GM12864 (cell line): ENCODE results near the gene RAB36.

Source experiments
- DNase-seq: peaks from one replicate; pipeline ENCODE4 v3.0.0-alpha.2; 2011; ENCODE audit warnings: low read depth
- H3K4me3 ChIP-seq: 2 replicates; pipeline ENCODE4 v1.5.1; 2011; ENCODE audit warnings: mild to moderate bottlenecking, low read depth, low read length, control low read depth
- TF ChIP-seq, protein P1 (sequence below): IDR thresholded peaks from 2 replicates; pipeline ENCODE4 v1.5.1; 2011; ENCODE audit warnings: low read depth, mild to moderate bottlenecking, moderate library complexity, low read length, control low read depth, inconsistent platforms; ENCODE audit errors: missing control alignments

The RAB36 gene

DNA sequence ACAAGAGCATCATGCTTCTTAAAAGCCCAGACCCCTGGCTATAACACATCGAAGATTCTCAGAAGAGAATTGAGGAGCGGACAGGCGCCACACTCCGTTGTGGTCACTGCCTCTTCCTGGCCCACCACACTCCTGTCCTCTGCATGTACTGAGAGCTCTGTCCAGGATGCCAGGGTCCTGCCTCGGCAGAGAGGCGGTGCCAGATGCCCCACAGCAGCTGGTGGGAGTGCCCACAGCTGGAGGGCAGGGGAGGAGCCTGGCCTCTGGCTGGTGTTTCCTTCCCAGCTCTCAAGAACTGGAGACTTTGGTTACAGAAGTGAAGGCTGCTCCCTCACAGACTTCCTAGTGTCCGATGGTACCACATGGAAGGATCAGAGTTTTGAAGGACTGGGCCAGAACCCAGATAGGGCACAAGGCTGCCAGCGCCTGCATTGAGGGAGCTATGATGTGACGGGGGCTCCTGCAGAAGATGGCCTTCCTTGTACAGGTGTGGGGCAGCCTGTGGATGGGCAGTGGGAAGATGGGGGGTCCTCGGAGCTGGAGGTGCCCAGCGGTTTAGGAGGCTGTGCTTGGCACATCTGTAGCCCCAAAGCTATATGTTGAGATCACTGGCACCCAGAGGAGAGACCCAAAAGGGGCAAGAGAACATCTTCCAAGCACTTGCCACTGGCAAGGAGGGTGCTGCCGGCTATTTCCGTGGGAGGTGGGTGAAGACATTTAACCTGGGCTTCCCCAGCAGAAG lies 22.9 kb upstream of the RAB36 start:
- DNase-seq, result no peak
- H3K4me3 ChIP-seq, result no peak overlapping the region
- TF ChIP-seq, protein P1, sequence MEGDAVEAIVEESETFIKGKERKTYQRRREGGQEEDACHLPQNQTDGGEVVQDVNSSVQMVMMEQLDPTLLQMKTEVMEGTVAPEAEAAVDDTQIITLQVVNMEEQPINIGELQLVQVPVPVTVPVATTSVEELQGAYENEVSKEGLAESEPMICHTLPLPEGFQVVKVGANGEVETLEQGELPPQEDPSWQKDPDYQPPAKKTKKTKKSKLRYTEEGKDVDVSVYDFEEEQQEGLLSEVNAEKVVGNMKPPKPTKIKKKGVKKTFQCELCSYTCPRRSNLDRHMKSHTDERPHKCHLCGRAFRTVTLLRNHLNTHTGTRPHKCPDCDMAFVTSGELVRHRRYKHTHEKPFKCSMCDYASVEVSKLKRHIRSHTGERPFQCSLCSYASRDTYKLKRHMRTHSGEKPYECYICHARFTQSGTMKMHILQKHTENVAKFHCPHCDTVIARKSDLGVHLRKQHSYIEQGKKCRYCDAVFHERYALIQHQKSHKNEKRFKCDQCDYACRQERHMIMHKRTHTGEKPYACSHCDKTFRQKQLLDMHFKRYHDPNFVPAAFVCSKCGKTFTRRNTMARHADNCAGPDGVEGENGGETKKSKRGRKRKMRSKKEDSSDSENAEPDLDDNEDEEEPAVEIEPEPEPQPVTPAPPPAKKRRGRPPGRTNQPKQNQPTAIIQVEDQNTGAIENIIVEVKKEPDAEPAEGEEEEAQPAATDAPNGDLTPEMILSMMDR, result no peak

- TF ChIP-seq, protein P1, result no peak
- DNase-seq, result no peak
- no peak overlapping the region for H3K4me3 ChIP-seq
Observed at GRCh38 chr22:23122992-23123803, 22.1 kb upstream of the RAB36 start.

GRCh38 chr22:23123804-23124254 lies 21.4 kb upstream of the RAB36 start:
- TF ChIP-seq, protein P1, result no peak
- no peak overlapping the region for H3K4me3 ChIP-seq
- no peak for DNase-seq

- H3K4me3 ChIP-seq, result no peak overlapping the region
- TF ChIP-seq, protein P1, result no peak
- DNase-seq, result no peak
Observed at GRCh38 chr22:23124611-23125511, 20.4 kb upstream of the RAB36 start.

DNA sequence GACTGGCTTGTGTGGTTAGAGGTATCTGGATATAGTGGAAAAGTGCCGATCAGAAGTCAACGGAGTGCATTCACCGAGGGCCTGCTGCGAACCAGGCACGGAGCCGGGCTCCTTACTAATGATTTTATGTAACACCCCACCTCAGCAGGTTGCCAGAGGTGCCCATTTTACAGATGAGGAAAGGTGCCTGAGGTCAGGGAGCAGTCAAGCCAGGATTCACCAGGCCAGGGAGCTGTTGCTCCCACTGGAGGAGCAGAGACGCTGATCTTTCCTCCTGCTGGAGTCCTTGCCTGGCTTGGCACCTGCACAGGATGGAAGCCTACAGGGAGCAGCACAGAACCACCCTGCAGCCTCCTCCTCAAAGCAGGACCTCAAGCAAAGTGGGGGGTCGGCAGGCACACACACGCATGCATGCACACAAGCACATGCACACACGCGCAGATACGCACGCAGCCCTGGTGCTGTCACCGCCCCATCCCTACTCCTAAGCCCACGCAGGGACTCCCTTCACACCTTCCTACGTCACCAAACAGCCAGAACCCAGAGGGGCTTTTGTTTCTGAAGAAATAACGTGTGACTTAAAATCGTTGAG lies 19.7 kb upstream of the RAB36 start:
- no peak for DNase-seq
- TF ChIP-seq, protein P1, result no peak
- H3K4me3 ChIP-seq, result no peak overlapping the region

- no peak overlapping the region for H3K4me3 ChIP-seq
- TF ChIP-seq, protein P1, result no peak
- no peak for DNase-seq
Observed at GRCh38 chr22:23126165-23127054, 18.9 kb upstream of the RAB36 start.
